ENCODE results near the gene ERICH4. TPM values are rescaled to one million over a fixed set of nuclear protein-coding genes. Genes with fewer than 3 reads are reported as not detected.

The ERICH4 gene
- total and polyA plus RNA-seq, 2 of the 13 experiments (the other 11 are each of a cell fraction or from before 2014, with no cell fraction given) = 0.40 to 0.64 TPM

GRCh38 chr19:41397086-41398049 is 45.6 kb upstream of the ERICH4 start, which contains the start of the genes BCKDHA and EXOSC5 (continued):
- TF ChIP-seq ZNF564 (CRISPR knock-in tag; IDR thresholded peaks at IDR 0.05) (peak; percentile 35; the same call in 1 of the 2 replicates), DPF2 (CRISPR knock-in tag; IDR thresholded peaks at IDR 0.05; ENCODE audit: borderline replicate concordance, low read depth) (no peak), ZFP36L2 (CRISPR knock-in tag; IDR thresholded peaks at IDR 0.05) (no peak), SNRNP70 (IDR thresholded peaks at IDR 0.05; ENCODE audit: low read depth, low read length) (no peak), CBFB (CRISPR knock-in tag; IDR thresholded peaks at IDR 0.05) (peak; percentile 65; the same call in 1 of the 2 replicates), KDM1A (CRISPR knock-in tag; IDR thresholded peaks at IDR 0.05) (no peak), ELF3 (CRISPR knock-in tag; IDR thresholded peaks at IDR 0.05) (peak; percentile 92), ZNF138 (CRISPR knock-in tag; IDR thresholded peaks at IDR 0.05; ENCODE audit: low read depth) (0 out of 2 replicates have a peak, but pooled peaks have one; percentile 35), ZNF776 (CRISPR knock-in tag; IDR thresholded peaks at IDR 0.05) (no peak), PTBP1 (IDR thresholded peaks at IDR 0.05; ENCODE audit: low read depth, low read length, poor library complexity, severe bottlenecking) (no peak), STAT6 (CRISPR knock-in tag; IDR thresholded peaks at IDR 0.05; ENCODE audit: borderline replicate concordance) (no peak), NBN (conservative IDR thresholded peaks at IDR 0.05) (no peak), ARID2 (CRISPR knock-in tag; IDR thresholded peaks at IDR 0.05; ENCODE audit: borderline replicate concordance) (no peak), NKX3-1 (CRISPR knock-in tag; IDR thresholded peaks at IDR 0.05) (peak; percentile 85; the same call in 1 of the 2 replicates), ZNF275 (CRISPR knock-in tag; IDR thresholded peaks at IDR 0.05; ENCODE audit: borderline replicate concordance) (0 out of 2 replicates have a peak, but pooled peaks have one; percentile 55), ZBTB49 (CRISPR knock-in tag; IDR thresholded peaks at IDR 0.05; ENCODE audit: borderline replicate concordance) (no peak)
- TF ChIP-seq, protein P1, sequence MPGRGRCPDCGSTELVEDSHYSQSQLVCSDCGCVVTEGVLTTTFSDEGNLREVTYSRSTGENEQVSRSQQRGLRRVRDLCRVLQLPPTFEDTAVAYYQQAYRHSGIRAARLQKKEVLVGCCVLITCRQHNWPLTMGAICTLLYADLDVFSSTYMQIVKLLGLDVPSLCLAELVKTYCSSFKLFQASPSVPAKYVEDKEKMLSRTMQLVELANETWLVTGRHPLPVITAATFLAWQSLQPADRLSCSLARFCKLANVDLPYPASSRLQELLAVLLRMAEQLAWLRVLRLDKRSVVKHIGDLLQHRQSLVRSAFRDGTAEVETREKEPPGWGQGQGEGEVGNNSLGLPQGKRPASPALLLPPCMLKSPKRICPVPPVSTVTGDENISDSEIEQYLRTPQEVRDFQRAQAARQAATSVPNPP (CRISPR knock-in tag; IDR thresholded peaks at IDR 0.05) = no peak
- TF ChIP-seq, protein P2, sequence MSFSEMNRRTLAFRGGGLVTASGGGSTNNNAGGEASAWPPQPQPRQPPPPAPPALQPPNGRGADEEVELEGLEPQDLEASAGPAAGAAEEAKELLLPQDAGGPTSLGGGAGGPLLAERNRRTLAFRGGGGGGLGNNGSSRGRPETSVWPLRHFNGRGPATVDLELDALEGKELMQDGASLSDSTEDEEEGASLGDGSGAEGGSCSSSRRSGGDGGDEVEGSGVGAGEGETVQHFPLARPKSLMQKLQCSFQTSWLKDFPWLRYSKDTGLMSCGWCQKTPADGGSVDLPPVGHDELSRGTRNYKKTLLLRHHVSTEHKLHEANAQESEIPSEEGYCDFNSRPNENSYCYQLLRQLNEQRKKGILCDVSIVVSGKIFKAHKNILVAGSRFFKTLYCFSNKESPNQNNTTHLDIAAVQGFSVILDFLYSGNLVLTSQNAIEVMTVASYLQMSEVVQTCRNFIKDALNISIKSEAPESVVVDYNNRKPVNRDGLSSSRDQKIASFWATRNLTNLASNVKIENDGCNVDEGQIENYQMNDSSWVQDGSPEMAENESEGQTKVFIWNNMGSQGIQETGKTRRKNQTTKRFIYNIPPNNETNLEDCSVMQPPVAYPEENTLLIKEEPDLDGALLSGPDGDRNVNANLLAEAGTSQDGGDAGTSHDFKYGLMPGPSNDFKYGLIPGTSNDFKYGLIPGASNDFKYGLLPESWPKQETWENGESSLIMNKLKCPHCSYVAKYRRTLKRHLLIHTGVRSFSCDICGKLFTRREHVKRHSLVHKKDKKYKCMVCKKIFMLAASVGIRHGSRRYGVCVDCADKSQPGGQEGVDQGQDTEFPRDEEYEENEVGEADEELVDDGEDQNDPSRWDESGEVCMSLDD (CRISPR knock-in tag; IDR thresholded peaks at IDR 0.05; ENCODE audit: borderline replicate concordance) = peak; percentile 60; the same call in 1 of the 2 replicates

Data from HepG2 (cell line).